AG10803 (cell line): ENCODE measurements around the gene FHAD1.

Experiments used
- DNase-seq: peaks from one replicate; pipeline ENCODE4 v3.0.0; 2010; ENCODE audit warnings: low read depth
- H3K4me3 ChIP-seq: 2 replicates; pipeline ENCODE4 v1.5.1; 2011; ENCODE audit warnings: mild to moderate bottlenecking, low read length, control low read depth
- TF ChIP-seq, protein P1 (sequence below): conservative IDR thresholded peaks from 2 replicates; pipeline ENCODE4 v1.5.1; 2011; ENCODE audit warnings: mild to moderate bottlenecking, low read length, control low read depth, inconsistent platforms

The FHAD1 gene

DNA sequence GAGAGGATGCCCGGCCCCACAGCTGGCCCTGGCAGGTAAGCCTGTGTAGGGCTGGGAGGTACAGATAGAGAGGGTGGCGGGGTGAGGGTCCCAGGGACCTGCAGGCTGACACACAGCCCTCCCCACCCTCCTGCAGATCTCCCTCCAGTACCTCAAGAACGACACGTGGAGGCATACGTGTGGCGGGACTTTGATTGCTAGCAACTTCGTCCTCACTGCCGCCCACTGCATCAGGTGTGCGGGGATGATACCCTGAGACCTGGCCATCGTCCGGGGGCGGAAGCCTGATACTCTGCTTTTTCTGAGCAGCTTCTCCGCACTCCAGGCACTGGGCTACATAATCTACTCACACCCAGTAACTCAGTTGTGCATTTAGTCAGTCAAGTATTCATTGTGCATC lies 193.3 kb downstream of the FHAD1 start:
- H3K4me3 ChIP-seq: no peak overlapping the region
- TF ChIP-seq, protein P1, sequence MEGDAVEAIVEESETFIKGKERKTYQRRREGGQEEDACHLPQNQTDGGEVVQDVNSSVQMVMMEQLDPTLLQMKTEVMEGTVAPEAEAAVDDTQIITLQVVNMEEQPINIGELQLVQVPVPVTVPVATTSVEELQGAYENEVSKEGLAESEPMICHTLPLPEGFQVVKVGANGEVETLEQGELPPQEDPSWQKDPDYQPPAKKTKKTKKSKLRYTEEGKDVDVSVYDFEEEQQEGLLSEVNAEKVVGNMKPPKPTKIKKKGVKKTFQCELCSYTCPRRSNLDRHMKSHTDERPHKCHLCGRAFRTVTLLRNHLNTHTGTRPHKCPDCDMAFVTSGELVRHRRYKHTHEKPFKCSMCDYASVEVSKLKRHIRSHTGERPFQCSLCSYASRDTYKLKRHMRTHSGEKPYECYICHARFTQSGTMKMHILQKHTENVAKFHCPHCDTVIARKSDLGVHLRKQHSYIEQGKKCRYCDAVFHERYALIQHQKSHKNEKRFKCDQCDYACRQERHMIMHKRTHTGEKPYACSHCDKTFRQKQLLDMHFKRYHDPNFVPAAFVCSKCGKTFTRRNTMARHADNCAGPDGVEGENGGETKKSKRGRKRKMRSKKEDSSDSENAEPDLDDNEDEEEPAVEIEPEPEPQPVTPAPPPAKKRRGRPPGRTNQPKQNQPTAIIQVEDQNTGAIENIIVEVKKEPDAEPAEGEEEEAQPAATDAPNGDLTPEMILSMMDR: no peak
- DNase-seq: no peak

DNA sequence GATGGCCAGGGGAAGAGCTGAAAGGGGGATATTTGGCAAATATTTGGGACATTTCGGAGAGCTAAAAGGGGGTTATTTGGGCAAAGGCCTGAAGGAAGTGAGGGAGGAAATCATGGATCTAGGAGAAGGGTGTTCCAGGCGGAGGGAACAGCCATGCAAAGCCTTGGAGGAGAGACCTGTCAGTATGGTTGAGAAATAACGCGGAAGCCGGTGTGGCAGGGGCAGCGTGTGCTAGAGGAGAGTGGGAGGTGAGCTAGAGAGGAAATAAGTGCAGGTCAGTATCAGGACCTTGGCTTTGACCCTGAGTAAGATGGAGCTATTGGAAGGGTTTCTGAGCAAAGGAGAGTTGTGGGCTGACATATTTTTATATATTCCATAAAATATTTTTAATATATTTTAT lies 194.2 kb downstream of the FHAD1 start:
- H3K4me3 ChIP-seq: no peak overlapping the region
- TF ChIP-seq, protein P1: no peak
- DNase-seq: no peak

DNA sequence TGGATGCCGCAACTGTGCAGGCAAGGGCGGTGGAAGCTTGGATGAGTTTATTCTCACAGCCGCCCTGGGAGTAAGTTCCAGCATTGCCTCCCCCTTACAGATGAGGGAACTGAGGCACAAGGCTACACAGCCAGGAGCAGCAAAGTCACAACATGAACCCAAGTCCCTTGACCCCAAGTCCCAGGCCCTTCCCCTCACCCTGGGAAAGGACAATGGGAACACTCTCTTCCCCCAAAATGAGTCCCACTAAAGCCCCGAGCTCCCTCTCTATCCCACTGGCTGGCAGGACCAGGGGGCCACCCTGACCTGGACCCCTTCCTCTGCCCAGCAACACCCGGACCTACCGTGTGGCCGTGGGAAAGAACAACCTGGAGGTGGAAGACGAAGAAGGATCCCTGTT lies 195.1 kb downstream of the FHAD1 start:
- TF ChIP-seq, protein P1: no peak
- H3K4me3 ChIP-seq: no peak overlapping the region
- no peak for DNase-seq

DNA sequence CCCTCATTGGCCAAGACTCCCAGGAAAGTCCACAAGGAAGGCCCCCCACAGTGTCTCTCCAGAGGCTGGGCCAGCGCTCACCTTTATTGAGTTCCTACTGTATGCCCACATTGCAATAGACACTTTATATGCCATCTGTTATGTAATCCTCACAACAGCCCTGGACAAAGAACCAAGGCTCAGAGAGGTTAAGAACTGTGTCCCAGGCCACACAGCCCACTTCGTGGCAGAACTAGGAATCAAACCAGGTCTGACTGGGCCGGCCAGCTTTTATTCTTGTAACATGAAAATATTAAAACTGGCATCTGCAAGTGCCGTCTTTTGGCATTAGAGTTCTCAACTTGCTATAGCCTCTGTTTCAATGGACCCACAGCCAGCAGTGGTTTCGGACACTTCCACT lies 195.7 kb downstream of the FHAD1 start:
- TF ChIP-seq, protein P1: no peak
- no peak overlapping the region for H3K4me3 ChIP-seq

DNA sequence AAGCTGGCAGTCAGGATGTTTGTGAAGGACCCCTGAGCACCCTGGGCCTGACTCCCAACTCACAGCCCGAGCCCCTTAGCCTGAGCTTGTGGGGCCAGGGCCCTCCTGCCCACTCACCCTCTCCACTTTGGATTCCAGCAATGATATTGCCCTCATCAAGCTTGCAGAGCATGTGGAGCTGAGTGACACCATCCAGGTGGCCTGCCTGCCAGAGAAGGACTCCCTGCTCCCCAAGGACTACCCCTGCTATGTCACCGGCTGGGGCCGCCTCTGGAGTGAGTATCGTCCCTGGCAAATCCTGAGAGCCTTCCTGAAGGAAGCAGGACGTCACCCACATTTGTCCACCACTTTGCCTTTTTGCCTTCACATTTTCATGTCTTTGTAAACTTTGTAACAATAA lies 196.3 kb downstream of the FHAD1 start:
- DNase-seq: no peak
- H3K4me3 ChIP-seq: no peak overlapping the region
- TF ChIP-seq, protein P1: no peak

More for the DNA sequence above, 195.7 kb downstream of the FHAD1 start:
- no peak for DNase-seq

DNA sequence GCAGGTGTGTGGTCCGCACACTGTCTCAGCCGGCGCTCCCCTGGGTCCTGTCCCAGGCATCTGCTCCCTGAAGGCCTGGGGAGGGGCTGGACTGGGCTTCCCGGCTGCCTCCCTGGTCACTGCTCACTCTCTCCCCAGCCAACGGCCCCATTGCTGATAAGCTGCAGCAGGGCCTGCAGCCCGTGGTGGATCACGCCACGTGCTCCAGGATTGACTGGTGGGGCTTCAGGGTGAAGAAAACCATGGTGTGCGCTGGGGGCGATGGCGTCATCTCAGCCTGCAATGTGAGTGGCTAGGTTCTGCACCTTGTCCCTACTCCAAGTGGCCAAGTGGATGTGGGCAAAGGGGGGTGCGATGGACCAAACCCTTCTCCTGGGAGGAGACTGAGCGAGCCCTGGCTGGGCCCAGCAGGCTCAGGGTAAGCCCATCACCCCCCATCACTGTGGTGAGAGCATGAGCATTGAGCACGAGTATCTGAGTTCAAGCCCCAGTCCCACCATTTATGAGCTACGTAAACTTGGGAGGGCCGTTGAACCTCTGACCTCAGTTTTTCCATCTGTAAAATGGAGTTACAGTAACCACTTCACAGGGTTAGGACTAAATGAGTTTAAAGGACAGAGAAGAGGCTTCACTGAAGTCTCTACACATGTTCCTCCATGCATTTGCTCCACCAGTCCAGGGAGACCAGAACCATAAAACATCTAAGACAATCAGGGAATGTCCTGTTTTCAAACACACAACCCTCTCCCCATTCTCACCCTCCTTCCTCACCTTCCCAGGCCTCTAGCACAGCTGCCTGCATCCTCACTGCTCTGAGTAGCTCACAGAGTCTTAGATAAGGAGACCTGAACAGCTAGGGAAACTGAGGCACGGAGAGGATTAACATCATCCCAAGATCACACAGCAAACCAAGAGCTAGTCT lies 197.7 kb downstream of the FHAD1 start:
- TF ChIP-seq, protein P1: no peak
- H3K4me3 ChIP-seq: no peak overlapping the region
- no peak for DNase-seq

DNA sequence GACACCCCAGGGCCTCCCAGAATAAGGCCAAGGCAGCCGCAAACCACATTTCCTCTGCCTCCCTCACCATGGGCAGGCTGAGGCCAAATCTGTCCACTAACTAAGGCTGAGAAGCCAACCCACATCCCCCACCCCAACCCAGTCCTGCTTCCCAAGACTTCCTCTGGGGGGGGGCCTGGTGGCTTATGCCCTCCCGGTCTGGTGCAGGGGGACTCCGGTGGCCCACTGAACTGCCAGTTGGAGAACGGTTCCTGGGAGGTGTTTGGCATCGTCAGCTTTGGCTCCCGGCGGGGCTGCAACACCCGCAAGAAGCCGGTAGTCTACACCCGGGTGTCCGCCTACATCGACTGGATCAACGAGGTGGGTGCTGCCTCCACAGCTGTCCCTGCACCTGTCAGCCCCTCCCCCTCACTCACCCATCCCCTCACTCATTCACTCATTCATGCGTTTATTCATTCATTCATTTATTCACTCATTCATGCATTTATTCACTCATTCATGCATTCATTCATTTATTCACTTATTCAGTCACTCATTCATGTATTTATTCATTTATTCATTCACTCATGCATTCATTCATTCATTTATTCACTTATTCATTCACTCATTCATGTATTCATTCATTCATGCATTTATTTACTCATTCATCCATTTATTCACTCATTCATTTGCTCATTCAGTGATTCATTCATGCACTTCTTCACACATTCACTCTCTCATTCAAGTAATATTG lies 198.5 kb downstream of the FHAD1 start:
- no peak overlapping the region for H3K4me3 ChIP-seq
- TF ChIP-seq, protein P1: no peak
- no peak for DNase-seq
